Measurements from ENCODE around the gene FCHO1.

Gene FCHO1, protein sequence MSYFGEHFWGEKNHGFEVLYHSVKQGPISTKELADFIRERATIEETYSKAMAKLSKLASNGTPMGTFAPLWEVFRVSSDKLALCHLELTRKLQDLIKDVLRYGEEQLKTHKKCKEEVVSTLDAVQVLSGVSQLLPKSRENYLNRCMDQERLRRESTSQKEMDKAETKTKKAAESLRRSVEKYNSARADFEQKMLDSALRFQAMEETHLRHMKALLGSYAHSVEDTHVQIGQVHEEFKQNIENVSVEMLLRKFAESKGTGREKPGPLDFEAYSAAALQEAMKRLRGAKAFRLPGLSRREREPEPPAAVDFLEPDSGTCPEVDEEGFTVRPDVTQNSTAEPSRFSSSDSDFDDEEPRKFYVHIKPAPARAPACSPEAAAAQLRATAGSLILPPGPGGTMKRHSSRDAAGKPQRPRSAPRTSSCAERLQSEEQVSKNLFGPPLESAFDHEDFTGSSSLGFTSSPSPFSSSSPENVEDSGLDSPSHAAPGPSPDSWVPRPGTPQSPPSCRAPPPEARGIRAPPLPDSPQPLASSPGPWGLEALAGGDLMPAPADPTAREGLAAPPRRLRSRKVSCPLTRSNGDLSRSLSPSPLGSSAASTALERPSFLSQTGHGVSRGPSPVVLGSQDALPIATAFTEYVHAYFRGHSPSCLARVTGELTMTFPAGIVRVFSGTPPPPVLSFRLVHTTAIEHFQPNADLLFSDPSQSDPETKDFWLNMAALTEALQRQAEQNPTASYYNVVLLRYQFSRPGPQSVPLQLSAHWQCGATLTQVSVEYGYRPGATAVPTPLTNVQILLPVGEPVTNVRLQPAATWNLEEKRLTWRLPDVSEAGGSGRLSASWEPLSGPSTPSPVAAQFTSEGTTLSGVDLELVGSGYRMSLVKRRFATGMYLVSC

DNA sequence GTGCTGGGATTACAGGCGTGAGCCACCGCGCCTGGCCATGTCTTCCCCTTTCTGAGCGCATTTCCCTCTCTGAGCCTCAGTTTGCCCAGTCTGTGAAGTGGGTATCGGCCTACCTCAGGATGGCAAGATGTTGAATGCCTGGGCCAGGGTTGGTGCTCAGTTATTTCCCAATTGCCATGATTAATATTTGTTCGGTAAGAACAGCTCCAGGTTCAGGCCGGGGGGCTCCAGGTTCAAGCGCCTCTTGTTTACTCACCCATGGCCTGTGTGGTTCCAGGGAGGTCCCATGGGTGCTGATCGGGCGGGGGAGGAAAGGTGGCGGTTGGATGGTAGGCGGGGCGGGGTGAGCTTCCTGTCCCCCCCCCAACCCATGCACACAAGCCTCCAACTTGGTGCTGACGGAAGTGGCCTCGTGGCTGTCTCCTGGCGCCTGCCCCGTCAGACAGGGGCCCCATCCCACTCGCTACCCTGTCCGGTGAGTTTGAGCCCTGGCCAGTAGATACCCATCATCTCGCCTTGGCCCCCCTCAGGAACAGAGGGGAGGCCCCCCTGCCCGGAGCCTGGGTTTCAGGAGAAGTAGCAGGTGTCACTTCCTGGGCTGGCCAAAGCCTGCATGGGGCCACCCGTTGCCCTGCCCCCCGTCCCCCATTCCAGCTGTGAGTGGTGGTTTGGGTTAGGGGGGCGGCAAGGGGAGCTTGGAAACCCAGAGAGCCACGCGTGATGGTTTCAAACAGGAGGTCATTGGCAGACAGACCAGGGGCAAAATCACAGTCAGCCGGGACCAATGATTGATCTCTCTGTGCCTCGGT, at the start of gene FCHO1:
Gene FCHO1, plus strand, starts transcription at position 375 of the 809 bp plus-strand sequence. CDS start 3,688 bp downstream, outside the sequence.
- no peak for DNase-seq

DNA sequence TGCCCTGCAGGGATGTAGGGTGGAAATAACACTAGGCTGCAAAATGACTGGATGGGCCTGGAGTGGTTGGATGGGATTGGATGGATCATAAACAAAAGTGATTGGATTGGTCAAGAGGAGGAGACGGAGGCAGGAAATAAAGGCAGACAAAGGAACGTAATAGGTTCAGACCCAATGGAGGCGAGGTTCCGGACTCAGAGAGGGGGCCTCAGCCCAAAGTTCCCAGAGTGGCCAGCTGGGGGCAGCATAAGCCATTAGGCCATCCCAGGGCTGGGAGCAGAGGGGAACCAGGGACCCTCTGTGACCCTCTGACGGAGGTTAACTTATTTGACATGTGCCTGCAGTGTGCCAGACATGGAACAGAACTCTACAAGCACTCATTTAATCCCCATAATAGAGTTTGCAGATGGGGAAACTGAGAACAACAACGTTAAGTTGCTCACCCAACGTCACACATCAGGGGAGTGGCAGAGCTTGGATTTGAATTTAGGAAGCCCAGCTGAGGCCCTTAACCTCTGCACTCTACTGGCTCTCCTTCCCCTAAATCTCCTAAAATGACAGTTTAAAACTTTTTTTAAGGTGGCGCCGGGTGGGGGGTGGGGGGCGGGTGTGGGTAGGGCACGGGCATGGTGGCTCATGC, 47.3 kb upstream of the FCHO1 start:
- DNase-seq = peak; percentile 45

DNA sequence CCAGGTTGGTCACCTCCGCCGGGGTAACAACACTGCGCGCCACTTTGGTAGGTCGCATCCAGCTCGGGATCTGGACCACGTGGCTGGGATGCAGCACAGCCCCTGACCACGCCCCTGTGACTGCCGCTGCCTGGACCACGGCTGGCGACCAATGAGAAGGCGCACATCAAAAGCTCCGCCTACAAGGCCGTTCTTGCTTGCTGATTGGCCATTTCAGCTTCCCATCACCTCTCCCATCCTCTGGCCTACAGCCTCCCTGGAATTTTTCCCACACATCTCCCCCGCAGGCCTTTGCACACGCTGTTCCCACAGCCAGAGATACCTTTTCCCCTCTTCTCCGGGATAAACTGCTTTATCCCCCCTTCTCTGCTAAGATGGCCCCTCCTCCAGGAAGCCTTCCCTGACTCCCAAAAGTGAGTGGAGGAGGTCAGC, 44.5 kb upstream of the FCHO1 start:
- peak; percentile 91 for DNase-seq

DNA sequence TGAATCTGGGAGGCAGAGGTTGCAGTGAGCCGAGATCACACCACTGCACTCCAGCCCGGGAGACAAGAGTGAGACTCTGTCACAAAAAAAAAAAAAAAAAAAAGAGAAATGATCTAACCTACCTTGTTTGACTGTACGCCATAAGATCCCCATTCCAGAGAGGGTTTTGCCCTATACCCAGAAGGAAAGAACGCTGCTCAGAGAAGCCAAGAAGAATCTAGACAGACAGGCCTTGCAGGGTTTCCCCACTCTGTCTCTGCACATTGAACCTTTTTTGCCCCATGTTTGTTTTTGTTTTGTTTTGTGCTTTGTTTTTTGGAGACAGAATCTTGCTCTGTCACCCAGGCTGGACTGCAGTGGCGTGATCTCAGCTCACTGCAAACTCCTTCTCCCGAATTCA, 39.4 kb upstream of the FCHO1 start:
- DNase-seq = no peak

DNA sequence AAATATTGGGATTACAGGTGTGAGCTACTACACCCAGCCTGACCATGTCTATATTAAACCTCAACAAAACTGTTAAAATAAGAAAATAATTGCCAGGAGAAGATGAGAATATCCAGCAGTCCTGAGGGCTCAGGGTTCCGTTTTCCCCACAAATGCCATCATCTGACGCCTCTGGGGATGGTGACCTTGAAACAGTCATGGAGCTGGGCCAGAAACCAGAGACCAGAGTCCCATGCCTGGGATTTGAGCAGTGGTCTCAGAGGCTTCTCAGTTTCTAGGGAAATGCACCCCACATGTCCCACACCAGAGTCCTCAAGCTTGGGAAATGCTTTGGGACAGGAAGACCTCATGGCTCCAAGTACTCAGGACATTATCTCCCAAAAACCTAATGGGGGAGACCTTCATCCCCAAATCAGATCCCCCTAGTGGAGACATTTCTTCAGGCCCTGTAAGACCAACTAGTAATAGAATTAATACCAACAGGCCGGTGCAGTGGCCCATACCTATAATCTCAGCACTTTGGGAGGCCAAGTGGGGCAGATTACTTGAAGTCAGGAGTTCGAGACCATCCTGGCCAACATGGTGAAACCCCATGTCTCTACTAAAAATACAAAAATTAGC, 34.9 kb upstream of the FCHO1 start:
- DNase-seq = no peak

DNA sequence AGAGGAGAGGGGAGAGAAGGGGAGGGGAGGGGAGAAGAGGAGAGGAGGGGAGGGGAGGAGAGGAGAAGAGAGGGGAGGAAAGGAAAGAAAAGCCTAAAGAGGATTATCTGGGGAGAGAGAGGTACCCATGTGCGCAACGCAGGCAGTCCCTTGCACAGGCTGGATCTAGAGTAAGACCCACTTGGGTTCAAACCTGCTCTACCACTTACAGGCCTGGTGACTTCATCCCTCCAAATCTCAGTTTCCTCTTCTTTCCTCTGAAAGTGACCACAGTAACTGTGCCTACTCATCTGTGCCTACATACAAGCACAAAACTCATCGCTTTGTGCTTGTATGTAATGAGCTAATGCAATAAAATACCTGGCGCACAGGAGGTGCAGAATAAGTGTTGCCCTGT, 32.7 kb upstream of the FCHO1 start:
- no peak for DNase-seq

DNA sequence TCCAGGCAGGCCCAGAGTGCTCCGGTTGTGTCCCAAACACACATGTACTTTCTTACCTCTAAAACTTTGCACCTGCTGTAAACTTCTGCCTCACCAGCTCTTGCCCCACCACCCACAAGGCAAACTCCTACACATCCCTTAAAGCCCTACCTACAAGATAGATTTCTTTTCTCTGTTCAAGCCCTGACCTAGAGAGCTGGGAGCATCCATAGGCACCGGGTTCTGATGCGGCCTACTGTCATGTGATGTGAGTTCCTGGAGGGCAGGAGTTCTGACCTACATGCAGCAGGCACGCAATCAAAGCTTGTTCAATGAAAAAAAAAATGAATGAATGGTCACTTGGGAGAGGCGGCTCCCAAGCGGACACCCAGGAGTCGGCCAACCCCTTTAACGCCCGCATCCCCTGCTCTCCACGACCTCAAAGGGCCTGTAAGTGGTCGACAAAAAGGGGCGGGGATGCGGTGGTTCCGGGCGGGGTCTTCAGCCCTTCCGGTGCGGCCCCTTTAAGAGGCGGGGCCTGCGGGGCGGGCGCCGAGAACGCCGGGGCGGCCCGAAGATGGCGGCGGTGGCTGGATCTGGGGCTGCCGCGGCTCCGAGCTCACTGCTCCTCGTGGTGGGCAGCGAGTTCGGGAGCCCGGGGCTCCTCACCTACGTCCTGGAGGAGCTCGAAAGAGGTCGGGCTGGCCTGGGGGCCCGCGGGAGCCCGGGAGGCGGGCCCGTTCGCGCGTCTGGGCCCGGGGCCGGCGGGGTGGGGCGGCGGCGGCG, 32.1 kb upstream of the FCHO1 start, which contains the start of gene MAP1S:
Gene MAP1S, plus strand, starts transcription at position 534 of the 765 bp plus-strand sequence. Its CDS starts 23 bp downstream, at position 557.
- DNase-seq = peak; percentile 75

DNA sequence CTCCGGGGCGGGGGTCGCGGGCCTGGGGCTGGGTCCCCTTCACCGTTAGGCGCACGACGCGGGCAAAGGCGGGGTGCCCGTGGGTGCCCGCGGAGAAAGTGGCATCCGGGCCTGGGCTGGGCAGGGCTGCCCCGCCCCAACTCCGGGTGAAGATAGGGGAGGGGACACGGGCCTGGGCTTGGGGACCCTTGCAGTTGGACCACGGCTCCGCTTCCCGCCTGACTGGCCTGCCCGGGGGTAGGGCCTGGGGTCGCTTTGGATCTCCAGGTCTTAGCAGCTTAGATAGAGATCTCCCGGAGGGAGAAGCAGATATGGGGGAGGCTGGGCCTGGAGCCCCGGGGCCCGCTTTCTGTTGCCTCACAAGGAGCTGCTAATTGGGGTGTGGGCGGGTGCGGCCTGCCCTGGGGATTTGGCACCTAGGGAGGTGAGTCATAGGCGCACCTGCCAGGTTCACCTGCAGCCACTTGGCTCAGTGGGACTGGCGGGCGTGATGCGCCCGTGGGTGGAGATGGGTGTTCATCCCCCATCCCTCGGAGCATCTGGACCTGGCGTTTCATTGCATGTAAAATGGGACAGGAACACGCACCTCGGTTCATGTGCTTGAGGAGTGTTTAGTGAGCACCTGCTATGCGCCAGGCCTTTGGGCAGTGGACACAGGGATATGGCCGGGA, 31.4 kb upstream of the FCHO1 start:
- peak; percentile 72 for DNase-seq

DNA sequence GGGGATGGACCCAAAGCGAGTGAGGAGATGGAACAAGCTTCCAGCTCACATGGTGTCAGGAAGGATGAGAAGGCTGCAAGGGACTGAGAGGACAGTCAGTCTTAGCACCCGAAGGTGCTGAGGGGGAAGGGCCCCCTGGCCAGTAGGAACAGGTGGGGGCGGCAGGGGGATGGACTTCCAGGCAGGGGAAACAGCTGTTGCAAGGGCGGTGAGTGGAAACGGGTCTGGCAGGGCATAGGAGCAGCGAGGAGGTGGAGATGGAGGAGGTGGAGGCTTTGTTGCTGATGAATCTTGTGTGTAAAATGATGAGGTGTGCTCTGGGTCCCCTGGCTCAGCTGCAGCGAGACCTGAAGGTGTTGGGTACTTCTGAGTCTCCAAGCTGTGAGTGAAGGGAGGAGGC, 30.8 kb upstream of the FCHO1 start:
- no peak for DNase-seq

DNA sequence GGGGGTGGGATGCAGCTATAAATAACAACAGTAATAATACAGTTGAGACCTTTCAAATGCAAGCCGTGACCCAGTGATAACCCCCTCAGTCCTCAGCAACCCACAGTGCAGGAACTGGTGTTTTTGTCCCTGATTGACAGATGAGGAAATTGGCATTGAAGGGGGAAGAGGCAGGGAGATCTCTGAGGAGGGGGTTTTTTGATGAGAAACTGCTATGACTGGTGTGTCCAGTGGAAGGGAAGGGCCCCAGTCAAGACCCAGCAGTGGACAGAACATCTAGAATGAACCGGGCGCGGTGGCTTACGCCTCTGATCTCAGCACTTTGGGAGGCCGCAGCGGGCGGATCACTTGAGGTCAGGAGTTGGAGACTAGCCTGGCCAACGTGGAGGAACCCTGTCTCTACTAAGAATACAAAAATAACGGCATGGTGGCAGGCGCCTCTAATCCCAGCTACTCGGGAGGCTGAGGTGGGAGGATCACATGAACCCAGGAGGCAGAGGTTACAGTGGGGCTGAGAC, 30.1 kb upstream of the FCHO1 start:
- no peak for DNase-seq

DNA sequence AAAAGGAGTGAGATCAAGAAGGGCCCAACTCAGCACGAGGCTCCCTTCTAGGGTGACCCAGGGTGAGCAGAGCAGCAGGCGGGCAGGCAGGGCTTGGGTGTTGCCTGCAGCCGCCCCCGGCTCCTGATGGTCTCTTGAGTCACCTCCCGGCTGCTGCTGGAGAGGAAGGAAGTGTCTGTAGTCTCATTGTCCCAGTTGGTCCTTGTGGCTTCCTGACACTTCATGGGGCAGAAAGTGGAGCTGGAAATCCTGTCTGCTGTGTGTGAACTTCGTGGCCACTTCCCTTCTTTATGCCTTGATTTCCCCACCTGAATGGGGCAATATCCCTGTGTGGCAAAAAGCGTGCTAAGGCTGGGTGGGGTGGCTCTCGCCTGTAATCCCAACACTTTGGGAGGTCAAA, 29.5 kb upstream of the FCHO1 start:
- no peak for DNase-seq

DNA sequence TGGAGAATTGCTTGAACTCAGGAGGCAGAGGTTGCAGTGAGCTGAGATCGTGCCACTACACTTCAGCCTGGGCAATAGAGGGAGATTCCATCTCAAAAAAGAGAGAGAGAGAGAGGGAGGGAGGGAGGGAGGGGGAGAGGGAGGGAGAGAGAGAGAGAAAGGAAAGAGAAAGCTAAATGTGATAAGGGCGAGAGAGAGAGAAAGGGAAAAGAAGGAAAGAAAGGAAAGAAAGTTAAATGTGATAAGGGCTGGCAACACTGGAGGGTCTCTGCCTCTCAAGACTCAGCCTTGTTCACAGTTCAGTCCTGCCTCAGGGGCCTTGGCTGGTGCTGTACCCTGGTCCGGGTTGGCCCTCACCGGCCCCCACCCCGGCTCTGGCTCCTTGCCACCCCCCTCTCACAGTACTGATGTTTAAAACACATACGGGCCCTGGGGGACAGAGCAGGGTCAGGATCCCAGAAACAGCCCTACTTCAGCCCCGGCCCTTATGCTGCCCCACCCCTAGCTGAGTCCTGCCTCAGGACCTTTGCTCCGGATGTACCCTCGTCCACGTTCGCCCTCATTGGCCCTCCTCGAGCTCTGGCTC, 28.5 kb upstream of the FCHO1 start:
- DNase-seq = no peak

DNA sequence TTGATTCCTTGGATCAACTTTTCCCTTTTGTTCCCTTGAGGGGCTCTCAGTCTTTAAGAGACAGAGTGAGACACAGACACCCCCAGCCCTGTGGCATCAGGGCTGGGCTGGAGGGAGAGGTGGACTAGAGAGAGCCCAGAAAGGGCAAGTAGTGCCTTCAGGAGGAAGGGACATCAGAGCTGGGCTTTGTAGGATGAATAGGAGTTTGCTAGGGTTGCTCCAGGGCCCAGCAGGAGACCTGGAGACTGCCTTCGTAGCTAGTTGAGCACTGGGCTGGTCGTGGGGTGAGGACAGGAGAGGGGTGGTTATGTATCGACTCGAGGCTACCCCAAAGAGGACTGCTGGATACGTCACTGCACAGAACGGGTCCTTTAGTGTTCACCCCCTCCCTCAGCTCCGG, 26.6 kb upstream of the FCHO1 start:
- no peak for DNase-seq

DNA sequence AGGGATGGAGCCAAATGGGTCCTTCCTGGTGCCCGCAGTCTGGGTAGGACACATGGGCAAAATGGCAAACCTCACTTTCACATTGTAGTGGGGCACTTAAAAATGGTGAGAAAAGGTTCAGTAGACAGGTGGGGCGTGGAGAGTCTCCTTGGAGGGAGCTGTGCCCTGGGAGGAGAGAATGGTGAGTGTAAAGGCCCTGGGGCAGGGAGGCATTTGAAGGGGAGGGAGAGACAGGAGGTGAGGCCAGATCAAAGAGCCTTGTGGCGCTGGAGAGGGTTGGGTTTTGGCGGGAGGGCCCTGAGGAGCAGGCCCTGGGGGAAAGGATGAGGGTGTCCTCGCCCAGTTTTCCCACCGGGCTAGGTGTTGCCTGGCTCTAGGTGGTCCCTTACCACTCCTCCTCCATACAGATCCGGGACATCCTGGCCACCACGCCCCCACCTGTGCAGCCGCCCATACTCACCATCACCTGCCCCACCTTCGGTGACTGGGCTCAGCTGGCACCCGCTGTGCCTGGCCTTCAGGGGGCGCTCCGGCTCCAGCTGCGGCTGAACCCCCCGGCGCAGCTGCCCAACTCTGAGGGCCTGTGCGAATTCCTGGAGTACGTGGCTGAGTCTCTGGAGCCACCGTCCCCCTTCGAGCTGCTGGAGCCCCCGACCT, 25.7 kb upstream of the FCHO1 start:
- no peak for DNase-seq

DNA sequence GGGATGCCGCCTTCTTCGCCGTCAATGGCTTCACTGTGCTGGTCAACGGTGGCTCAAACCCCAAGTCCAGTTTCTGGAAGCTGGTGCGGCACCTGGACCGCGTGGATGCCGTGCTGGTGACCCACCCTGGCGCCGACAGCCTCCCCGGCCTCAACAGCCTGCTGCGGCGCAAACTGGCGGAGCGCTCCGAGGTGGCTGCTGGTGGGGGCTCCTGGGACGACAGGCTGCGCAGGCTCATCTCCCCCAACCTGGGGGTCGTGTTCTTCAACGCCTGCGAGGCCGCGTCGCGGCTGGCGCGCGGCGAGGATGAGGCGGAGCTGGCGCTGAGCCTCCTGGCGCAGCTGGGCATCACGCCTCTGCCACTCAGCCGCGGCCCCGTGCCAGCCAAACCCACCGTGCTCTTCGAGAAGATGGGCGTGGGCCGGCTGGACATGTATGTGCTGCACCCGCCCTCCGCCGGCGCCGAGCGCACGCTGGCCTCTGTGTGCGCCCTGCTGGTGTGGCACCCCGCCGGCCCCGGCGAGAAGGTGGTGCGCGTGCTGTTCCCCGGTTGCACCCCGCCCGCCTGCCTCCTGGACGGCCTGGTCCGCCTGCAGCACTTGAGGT, 25.0 kb upstream of the FCHO1 start:
- DNase-seq = no peak

DNA sequence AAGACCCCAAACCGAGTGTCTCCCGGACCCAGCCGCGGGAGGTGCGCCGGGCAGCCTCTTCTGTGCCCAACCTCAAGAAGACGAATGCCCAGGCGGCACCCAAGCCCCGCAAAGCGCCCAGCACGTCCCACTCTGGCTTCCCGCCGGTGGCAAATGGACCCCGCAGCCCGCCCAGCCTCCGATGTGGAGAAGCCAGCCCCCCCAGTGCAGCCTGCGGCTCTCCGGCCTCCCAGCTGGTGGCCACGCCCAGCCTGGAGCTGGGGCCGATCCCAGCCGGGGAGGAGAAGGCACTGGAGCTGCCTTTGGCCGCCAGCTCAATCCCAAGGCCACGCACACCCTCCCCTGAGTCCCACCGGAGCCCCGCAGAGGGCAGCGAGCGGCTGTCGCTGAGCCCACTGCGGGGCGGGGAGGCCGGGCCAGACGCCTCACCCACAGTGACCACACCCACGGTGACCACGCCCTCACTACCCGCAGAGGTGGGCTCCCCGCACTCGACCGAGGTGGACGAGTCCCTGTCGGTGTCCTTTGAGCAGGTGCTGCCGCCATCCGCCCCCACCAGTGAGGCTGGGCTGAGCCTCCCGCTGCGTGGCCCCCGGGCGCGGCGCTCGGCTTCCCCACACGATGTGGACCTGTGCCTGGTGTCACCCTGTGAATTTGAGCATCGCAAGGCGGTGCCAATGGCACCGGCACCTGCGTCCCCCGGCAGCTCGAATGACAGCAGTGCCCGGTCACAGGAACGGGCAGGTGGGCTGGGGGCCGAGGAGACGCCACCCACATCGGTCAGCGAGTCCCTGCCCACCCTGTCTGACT, 24.1 kb upstream of the FCHO1 start:
- DNase-seq = no peak

DNA sequence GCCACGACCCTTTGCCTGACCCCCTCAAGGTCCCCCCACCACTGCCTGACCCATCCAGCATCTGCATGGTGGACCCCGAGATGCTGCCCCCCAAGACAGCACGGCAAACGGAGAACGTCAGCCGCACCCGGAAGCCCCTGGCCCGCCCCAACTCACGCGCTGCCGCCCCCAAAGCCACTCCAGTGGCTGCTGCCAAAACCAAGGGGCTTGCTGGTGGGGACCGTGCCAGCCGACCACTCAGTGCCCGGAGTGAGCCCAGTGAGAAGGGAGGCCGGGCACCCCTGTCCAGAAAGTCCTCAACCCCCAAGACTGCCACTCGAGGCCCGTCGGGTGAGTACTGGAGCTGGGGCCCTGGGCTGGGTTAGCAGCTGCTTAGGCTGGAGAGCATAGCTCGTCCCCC, 23.4 kb upstream of the FCHO1 start:
- no peak for DNase-seq

DNA sequence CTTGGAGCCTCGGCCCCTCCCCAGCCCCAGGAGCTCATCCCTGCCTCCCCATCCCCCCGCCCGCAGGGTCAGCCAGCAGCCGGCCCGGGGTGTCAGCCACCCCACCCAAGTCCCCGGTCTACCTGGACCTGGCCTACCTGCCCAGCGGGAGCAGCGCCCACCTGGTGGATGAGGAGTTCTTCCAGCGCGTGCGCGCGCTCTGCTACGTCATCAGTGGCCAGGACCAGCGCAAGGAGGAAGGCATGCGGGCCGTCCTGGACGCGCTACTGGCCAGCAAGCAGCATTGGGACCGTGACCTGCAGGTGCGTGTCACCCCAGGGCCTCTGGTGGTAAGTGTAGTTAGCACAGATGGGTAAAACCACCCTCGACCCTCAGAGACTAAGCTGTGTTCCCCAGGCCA, 18.1 kb upstream of the FCHO1 start:
- no peak for DNase-seq

All from NCI-H69 (cell line).